HG02870 (cell line): ENCODE data around the gene FNDC11.
"Not testable (repeated sequence)": the region's sequence is repeated elsewhere in the genome, so short reads cannot be mapped to it uniquely, and the experiment has no call there.

ENCODE experiments used
- ATAC-seq: cut with Tn5 transposase; IDR thresholded peaks from one replicate; pipeline ENCODE4 v1.9.1; 2021; ENCODE audit warnings: mild to moderate bottlenecking, moderate library complexity; ENCODE audit not compliant: unreplicated experiment

Gene FNDC11

DNA sequence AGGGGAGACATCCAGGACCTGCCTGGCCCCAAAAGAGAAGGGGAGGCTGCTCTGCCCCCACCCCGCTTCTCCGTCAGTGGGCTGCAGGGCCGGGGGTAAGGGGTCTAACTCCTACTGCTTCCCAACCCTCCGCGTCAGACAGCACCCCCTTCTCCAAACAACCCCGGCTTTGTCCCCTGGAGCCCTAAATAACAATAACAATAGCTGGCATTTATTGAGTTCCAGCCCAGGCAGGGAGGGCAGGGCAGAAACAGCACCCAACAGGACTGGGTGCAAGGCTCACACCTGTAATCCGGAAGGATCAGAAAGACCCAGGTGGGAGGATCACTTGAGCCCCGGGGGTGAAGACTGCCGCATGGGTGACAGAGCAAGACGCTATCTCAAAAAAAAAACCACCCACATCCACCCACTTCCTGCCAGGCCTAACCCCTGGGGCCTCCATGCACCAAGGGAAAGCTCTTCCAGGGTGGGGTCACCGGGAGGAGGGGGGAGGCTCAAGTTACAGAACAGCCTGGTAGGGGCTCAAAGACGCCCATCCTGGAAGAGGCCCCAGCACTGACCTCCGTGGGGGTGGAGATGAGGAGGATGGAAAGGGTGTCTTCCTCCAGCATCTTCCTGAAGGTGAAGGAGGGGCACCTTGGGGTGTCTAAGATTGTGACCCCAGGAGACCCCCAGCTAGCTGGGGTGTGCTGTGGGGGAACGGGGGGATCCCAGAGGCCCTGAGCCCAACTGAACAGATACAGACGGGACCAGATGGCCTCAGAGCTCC, 1.3 kb upstream of the FNDC11 start:
- peak; percentile 16 for ATAC-seq

DNA sequence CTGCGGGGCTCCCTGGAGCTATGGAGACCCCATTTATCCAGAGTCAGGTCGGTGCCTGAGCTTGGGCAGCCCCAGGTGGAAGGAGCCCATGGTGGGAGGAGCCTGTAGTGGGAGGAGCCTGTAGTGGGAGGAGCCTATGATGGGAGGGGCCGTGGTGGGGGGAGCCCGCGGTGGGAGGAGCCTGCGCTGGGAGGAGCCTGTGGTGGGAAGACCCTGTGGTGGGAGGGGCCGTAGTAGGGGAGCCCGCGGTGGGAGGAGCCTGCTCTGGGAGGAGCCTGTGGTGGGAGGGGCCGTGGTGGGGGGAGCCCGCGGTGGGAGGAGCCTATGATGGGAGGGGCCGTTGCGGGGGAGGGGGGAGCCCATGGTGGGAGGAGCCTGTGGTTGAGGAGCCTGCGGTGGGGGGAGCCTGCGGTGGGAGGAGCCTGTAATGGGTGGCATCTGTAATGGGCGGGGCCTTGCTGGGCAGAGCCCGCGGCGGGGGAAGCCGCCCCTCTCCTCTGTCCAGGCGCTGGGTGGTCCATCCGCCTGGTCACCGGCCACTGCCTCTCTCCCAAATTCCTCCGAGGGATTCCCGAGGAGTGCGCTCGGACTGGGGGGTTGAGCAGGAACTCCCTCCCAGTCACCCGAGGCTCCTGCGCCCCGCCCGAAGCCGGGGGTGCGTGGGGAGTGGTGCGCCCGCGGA, 567 bp upstream of the FNDC11 start:
- ATAC-seq, result peak; percentile 36

DNA sequence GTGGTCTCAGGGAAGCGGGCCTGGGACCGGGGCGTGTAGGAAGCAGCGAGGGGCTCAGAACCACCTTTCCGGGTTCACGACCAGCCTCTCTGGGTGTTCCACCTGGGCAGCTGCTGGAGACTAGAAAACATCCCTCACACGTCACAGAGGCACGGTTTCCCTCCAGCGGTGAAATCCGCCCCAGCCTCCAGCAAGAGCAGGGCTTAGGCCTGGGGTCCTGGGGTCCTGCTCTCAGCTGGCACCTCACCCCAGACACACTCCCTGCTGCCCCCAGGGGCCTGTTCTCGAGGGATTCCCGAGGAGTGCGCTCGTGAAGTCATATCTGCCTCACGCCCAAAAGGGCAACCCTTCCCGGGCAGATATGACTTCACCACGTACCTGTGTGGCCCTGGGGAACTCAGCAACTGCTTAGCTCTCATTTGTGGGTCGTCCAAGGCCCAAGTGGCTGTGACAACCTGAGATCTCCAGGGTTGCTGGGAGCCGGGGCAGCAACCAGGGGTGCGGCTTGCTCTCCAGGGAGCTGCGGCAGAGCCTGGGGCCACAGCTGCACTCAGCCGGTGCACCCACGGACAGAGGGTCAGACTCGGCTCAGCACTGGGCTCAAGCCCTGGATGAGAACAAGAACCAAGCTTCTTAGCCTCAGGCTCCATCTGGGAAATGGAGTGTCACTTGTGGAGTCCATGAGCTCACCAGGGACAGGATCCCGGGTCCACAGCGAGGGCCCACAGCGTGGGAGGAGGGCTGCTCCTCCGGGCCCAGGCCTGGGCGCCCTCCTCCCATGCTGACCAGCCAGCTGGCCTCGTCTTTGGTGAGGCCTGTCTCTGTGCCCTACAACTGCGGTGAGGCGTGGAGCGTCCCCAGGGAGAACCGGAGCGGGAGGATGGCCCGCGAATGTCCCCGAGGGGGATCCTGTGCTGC, 661 bp downstream of the FNDC11 start:
- no peak for ATAC-seq

DNA sequence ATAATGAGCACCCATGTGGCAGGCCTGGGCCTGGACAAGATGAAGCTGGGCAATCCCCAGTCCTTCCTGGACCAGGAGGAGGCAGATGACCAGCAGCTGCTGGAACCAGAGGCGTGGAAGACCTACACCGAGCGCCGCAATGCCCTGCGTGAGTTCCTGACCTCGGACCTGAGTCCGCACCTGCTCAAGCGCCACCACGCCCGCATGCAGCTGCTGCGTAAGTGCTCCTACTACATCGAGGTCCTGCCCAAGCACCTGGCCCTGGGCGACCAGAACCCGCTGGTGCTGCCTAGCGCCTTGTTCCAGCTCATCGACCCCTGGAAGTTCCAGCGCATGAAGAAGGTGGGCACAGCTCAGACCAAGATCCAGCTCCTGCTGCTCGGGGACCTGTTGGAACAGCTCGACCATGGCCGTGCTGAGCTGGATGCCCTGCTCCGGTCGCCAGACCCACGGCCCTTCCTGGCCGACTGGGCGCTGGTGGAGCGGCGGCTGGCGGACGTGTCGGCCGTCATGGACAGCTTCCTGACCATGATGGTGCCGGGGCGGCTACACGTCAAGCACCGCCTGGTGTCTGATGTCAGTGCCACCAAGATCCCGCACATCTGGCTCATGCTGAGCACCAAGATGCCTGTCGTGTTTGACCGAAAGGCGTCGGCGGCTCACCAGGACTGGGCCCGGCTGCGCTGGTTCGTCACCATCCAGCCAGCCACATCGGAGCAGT, 1.9 kb downstream of the FNDC11 start:
- no peak for ATAC-seq

DNA sequence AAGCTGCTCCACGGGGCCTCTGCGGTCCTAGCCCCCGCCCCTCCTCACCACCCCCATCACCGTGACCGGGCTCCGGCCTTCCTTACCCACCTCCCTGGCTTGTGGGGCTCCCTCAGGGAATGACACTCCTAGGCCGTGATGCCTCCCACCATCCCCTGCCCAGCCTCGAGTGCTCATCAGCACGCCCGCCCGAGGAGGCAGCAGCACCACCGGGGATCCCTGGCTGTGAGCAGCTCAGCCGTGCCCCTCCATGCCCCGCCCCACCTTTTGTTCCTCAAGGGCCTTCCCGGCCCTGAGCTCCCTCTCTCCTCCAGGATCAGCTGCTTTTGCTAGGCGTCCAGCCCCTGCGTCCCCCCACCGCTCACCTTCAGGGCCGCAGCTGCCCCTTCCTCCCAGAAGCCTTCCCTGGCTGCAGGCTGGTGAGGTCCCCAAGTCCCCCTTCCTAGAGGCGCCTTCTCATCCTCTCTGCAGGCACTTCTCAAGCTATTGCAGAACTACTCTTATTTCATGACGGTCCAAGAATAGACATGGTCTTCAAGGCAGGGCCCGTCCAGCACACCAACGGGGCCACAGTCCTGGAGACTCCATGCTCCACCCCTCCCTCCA, 3.0 kb downstream of the FNDC11 start:
- no peak for ATAC-seq

DNA sequence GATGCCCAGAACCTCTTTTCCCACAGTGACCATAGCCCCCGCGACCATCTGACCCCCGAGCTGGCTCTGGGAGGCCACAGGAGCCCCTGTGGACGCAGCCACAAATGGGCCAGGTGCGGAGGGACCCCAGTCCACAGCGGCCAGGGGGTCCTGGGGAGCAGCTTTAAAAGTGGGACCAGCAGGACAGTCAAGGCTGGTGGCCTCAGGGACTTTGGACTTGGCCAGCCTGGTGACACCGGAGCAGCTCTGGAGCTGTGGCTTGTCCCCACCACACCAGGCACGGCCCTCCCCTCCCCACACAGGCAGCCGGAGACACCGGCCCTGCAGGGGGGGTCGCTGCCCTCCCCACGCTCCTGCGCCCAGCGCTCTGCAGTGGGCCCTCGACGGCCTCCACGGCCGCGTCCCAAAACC, 3.5 kb downstream of the FNDC11 start:
- no peak for ATAC-seq

DNA sequence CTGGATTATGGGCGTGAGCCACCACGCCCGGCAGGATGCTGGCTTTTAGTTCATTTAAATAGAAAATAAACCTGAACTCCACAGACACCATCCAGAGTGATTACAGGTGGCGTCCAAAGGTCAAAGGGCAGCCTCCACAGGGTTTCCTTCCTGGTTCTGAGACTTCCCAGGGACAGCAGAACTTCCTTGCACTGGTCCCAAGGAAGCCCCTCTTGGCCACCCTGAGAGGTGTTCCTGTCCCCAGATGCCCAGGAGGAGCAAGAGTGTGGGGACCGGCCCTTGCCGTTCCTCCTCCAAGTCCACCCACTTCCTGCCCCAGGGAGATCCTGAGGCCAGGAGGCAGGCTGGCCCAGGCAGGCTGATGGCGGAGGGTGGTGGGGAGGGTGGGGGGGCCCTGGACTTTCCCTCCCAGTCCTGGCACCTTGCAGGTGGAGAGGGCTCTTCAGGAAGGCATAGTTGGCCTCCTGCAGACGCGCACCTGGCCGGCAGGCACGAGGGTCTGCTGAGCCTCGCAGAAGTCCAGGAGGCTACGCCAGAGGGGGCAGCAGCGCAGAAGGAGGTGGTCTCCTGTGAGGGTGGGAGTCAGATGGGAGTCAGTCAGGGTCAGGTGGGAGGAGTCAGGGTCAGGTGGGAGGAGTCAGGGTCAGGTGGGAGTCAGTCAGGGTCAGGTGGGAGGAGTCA, 5.0 kb downstream of the FNDC11 start:
- ATAC-seq, result no peak

DNA sequence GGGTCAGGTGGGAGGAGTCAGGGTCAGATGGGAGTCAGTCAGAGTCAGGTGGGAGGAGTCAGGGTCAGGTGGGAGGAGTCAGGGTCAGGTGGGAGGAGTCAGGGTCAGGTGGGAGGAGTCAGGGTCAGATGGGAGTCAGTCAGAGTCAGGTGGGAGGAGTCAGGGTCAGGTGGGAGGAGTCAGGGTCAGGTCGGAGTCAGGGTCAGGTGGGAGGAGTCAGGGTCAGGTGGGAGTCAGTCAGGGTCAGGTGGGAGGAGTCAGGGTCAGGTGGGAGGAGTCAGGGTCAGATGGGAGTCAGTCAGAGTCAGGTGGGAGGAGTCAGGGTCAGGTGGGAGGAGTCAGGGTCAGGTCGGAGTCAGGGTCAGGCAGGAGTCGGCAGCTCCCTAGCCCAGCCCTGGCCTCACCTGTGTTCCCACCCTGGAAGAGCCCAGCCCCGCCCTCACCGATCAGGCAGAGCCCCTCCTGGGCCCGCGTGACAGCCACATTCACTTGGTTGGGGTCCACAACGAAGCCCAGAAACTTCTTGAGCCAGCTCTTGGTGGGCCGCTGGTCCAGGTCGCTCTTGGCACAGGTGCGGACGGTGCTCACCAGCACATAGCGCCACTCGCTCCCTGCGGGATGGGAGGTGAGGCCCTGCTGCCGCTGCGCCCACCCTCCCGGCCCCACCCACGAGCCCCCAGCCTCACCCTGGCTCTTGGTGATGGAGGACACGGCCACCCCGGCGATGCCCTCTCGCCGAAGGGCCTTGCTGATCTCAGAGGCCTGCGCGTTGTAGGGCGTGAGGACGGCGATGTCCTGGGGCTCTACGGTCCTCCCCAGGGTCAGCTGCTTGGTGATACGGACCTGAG, 5.8 kb downstream of the FNDC11 start:
- not testable (repeated sequence) for ATAC-seq

DNA sequence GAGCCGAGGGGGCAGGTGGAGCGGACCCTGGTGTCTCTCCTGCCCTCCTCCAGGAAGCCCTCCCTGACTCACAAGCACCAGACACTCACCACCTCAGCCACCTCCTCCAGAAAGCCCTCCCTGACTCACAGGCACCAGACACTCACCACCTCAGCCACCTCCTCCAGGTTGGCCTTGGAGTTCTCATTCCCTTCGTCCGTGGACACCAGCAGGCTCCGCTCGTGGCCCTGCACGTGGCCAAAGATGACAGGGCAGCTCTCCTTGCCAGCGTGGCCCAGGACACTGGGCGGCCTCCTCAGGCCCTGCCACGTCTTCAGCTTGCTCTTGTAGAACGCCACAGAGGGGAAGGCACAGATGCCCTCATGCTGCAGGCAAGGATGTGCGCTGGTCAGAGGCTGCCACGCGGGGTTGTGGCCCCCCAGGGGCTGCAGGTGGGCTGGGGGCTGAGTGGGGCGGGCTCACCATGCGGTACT, 6.4 kb downstream of the FNDC11 start:
- no peak for ATAC-seq

DNA sequence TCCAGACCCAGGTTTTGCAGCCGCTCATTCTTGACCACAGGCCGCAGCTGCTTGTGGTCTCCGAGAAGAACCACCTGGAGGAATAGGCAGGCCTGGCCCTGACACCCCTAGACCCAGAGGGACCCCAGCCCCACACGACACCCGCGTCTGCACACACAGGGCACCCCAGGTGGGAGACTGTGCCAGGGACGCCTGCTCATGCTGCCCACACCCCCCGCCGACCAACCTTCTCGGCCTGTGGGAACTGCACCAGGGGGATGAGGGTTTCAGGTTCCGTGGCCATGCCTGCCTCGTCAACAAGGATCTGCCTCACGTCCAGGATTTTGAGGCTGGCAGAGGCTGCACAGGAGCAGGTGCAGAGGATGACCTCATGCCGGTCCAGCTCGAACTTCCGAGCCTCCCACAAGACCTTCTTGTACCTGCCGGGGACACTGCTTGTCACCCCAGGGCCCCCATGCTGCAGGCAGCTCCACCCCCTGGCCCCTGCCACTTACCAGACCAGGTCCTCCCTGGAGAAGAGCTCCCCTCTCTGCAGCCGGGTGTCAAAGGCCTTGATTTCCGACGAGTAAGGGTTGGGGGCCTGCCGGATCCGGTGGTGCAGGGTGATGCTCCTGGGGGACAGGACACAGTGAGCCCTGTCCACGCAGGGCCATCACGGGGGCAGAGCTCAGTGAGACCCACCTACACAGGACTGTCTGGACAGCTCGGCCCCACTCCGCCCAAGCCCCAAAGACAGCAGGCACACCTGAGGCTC, 7.1 kb downstream of the FNDC11 start:
- no peak for ATAC-seq

DNA sequence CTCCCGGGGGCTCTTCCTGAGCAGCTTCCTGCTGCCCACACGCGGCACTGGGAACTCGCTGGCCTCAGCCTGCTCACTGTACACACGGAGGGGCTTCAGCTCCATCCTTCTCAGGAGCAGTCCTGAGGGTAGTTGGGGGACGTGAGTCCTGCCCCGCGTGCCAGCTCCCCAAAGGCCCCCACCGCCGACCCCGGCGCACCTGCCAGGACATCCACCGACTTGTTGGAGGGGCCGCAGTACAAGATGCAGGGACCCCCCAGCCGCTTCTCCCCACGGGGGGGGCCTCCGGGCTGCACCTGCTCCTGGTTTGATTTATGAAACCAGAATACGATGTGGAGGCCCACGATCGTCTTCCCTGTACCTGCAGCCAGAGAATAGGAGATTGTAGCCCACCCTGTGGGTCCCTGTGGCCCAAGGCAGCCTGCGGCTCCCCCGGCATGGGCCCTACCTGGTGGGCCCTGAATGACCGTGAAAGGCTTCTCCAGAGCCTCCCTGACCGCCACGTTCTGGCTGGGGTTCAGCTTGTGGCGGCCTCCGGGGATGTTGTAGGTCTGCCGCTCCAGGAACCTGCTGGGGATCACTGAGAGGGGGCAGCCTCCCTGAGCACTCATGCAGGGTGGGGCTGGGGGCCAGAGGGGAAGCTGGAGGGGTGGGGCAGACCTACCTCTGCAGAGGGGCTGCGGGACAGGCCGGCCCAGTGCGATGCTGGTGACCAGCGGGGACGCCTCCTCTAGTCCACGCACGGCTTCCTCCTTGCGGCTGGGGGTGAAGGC, 7.9 kb downstream of the FNDC11 start:
- no peak for ATAC-seq

DNA sequence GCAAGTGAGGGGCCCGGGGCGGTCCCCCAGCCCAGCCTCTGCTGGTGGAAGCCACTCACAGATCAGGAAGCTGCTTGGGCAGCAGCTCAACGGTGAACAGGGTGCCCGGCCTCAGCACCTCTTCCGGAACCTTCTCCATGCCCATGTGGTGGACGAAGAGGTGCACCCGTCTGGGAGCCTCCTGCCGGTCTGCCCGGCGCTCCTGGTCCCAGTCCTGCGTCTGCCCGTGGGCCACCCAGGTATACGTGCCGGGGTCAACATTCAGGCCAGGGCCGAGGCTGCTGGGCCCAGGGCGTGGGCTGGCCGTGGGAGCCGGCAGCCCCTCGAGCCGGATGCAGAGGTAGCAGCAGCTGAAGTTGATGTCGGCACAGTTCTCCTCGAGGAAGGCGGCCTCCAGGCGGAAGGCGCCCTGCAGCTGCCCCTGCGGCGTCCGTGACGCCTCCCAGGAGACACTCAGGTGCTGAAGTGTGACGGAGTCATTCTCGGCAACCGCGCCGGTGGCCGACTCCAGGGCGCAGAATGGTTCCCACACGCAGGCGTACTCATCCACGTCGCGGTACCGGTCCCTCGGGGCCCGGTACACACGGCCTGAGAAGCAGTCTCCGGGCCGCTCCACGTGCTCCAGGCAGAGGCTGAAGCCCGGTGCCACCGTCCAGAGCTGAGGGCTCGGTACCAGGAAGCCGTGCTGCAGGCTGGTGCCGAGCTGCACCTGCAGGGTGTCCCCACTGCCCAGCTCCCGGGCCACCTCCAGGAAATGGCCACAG, 8.7 kb downstream of the FNDC11 start:
- no peak for ATAC-seq

DNA sequence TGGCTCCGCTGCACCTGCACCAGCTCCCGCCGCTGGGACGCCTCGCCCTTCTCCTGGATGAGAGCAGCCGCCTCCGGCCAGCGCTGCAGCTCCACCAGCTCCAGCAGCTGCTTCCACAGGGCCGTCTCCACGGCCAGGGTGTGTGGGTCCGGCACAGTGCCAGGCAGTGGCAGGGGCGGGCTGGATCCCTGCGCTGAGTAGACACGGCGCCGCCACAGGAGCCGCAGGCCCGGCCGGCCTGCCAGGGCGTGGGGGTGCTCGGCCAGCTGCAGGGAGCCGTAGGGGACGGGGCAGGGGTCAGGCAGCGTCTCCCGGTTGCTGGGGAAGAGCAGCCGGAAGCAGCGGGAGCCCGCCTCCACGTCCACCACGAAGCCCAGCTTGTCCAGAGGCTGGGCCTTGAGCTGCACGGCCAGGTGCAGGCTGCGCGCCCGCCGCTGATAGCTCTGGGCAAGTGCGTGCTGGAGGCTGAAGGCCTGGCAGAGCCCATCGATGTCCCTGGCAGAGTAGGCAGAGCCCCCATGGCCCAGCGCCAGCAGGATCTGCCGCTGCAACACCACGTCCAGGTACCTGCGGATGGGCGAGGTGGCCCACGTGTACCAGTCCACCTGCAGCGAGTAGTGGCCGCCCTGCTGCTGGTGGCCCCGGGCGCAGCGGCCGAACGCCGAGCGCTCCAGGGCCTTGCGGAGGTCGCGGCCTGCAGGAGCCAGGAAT, 9.4 kb downstream of the FNDC11 start:
- no peak for ATAC-seq

DNA sequence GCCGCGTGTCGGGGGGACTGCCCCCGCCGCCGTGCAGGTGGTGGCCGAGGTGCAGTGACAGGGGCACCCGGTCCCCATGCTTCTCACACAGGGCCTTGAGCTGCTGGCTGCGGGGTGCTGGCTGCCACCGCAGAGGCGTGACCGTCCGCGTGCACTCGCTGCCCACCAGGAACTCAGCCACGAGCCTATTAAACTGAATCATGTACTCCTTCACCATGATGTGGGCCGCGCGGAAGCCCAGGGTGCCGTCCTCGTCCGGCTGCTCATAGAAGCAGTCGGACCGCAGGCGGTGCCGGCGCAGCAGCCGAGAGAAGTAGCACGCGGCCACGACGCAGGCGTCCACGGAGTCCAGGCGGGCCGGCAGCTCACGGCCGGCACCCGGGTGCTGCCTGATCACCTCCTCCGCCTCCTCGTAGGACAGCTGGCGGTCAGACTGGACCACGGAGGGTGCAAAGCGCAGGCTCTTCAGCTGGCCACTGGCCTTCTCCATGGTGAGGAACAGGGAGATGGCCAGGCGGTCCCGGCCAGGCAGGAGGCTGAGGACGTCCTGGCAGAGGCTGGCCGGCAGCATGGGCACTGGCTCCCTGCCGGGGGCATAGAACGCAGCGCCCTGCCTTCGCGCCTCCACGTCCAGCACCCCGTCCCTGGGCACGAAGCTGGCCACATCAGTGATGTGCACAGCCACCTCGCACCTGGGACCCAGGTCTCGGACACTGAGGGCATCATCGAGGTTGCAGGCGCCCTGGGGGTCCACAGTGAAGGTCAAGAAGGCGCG, 10.3 kb downstream of the FNDC11 start:
- no peak for ATAC-seq

DNA sequence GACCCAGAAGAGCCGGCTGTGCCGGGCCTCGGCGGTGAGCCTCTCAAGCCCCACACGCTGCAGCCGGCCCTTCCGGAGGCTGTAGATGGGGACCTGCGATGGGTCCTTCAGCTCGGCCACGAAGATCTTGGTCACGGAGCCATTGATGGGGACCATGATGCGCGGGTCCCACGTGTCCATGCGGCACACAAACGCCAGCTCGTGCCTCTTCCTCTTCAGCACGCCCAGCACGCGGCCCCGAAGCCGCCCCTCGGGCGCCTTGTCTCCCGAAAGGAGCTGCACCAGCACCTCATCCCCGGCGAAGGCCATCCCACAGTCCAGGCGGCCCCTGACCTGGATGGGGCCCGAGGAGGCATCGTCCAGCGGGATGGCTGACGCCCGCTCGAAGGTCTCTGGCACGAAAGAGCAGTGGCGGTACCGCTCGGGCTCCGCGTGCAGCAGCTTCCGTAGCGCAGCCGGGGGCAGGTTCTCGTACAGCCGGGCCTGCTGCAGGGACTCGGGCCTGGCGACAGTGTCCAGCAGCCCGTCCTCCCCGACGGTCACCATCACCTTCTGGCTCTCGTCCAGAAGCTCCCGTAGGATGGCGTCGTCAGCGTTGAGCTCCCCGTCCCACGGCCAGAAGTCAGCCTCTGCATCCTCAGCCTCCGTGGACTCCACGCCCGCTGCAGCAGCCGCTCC, 11.2 kb downstream of the FNDC11 start:
- no peak for ATAC-seq
